ENCODE measurements around the gene RGS19. TPM values are rescaled to one million over a fixed set of nuclear protein-coding genes. Genes with fewer than 3 reads are reported as not detected.

The RGS19 gene
- total and polyA plus RNA-seq, 4 donors: 4.9 to 12.9 (median 6.3) TPM

DNA sequence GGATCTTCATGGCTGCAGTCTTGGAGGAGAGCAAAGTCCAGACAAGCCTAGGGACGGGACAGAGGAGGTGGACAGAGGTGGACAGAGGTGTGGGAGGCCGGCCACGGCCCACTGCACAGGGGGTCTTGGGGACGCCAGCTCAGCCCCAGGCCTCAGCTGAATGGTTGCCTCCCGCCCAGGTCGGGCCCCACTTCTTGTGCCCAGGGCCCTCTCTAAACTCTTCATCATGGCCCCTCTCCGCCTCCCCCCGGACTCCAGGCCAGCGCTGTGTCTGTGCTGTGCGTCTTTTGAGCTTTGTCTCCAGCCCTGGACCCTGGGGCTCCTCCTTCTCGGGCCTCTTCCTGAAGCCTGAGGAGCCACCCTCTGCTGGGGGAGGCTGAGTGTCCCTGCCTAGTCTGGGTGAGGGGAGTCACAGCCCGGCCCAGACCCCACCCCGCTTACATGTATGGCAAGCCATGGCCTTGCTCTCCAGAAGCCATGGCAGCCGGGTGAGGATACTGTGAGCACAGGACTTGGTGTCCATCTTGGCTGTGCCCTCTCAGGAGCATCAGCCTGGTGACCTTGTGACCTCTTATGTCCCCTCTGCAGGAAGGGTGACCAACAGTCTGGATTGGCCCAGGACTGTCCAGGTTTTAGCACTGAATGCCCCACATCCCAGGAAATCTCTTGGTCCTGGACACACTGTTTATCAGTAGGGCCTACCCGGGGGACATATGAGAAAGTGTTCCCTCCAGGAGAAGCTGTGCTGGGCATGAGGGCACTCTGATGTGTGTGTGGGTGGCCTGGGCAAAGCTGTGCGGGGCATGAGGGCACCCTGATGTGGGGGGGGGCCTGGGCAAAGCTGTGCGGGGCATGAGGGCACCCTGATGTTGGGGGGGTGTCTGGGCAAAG is 37.5 kb upstream of the RGS19 start:
- no peak for DNase-seq (ENCODE audit: low spot score)
- Histone ChIP-seq H3K36me3 (ENCODE audit: control insufficient read depth in 4 of 4, insufficient read depth in 3 of 4, low read depth in 1 of 4, low read length in 3 of 4) (no peaks in the 10 kb centered on the region), H3K9me3 (ENCODE audit: control insufficient read depth in 4 of 4, low read length in 3 of 4) (no peaks in the 10 kb centered on the region), H3K27ac (ENCODE audit: low read depth in 1 of 2, low read length in 2 of 2) (no peak overlapping the region), H3K27me3 (ENCODE audit: control insufficient read depth in 4 of 4, insufficient read depth in 4 of 4, low read length in 3 of 4) (peaks cover 0 to 3% (median 0%) of the 10 kb centered on the region in 4 donors), H3K4me1 (ENCODE audit: control insufficient read depth in 4 of 4, insufficient read depth in 4 of 4, low read length in 3 of 4) (peaks cover 0 to 4% (median under 1%) of the 10 kb centered on the region in 4 donors), H3K9ac (ENCODE audit: low read depth in 1 of 2, low read length in 2 of 2) (no peak overlapping the region), H3K4me3 (ENCODE audit: low read depth in 1 of 3, low read length in 3 of 3) (no peak overlapping the region)
- 92% methylated on average over 17 of the region's 17 CpGs for WGBS
- TF ChIP-seq, protein P1, sequence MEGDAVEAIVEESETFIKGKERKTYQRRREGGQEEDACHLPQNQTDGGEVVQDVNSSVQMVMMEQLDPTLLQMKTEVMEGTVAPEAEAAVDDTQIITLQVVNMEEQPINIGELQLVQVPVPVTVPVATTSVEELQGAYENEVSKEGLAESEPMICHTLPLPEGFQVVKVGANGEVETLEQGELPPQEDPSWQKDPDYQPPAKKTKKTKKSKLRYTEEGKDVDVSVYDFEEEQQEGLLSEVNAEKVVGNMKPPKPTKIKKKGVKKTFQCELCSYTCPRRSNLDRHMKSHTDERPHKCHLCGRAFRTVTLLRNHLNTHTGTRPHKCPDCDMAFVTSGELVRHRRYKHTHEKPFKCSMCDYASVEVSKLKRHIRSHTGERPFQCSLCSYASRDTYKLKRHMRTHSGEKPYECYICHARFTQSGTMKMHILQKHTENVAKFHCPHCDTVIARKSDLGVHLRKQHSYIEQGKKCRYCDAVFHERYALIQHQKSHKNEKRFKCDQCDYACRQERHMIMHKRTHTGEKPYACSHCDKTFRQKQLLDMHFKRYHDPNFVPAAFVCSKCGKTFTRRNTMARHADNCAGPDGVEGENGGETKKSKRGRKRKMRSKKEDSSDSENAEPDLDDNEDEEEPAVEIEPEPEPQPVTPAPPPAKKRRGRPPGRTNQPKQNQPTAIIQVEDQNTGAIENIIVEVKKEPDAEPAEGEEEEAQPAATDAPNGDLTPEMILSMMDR (IDR thresholded peaks at IDR 0.05; ENCODE audit: low read depth, low read length, missing input control): no peak

DNA sequence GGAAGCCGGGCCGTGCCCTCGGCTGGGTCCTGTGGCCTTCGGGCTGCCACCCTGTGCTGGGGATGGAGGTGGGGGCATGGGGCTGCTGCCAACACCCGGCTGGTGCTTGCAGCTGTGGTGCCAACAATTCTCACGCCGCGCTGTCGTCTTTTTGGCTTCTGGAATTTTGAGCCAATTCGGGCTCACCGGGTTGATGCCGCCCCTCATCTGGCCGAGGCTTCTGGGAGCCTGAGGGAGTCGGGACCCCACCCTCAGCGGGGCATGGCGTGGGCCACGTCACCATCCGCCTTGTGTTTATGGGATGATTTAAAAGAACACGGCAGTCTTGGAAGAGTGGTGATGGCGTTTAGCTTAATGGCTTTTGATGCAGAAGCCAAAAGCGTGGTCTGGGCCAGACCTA is 36.7 kb upstream of the RGS19 start:
- Histone ChIP-seq H3K9ac (ENCODE audit: low read depth in 1 of 2, low read length in 2 of 2) (no peak overlapping the region), H3K4me3 (ENCODE audit: low read depth in 1 of 3, low read length in 3 of 3) (no peak overlapping the region), H3K27me3 (ENCODE audit: control insufficient read depth in 4 of 4, insufficient read depth in 4 of 4, low read length in 3 of 4) (no peaks in the 10 kb centered on the region), H3K9me3 (ENCODE audit: control insufficient read depth in 4 of 4, low read length in 3 of 4) (no peaks in the 10 kb centered on the region), H3K4me1 (ENCODE audit: control insufficient read depth in 4 of 4, insufficient read depth in 4 of 4, low read length in 3 of 4) (peaks cover 0 to 4% (median under 1%) of the 10 kb centered on the region in 4 donors), H3K36me3 (ENCODE audit: control insufficient read depth in 4 of 4, insufficient read depth in 3 of 4, low read depth in 1 of 4, low read length in 3 of 4) (no peaks in the 10 kb centered on the region), H3K27ac (ENCODE audit: low read depth in 1 of 2, low read length in 2 of 2) (no peak overlapping the region)
- no peak for DNase-seq (ENCODE audit: low spot score)
- 89% methylated on average over 21 of the region's 21 CpGs for WGBS
- TF ChIP-seq HNF4G (IDR thresholded peaks at IDR 0.05) (no peak), HNF4A (conservative IDR thresholded peaks at IDR 0.05) (no peak), YY1 (IDR thresholded peaks at IDR 0.05) (no peak), NR2F2 (IDR thresholded peaks at IDR 0.05) (no peak), EGR1 (IDR thresholded peaks at IDR 0.05; ENCODE audit: low read depth in 2 of 2) (no peak), SP1 (IDR thresholded peaks at IDR 0.05) (no peak)
- TF ChIP-seq, protein P2, sequence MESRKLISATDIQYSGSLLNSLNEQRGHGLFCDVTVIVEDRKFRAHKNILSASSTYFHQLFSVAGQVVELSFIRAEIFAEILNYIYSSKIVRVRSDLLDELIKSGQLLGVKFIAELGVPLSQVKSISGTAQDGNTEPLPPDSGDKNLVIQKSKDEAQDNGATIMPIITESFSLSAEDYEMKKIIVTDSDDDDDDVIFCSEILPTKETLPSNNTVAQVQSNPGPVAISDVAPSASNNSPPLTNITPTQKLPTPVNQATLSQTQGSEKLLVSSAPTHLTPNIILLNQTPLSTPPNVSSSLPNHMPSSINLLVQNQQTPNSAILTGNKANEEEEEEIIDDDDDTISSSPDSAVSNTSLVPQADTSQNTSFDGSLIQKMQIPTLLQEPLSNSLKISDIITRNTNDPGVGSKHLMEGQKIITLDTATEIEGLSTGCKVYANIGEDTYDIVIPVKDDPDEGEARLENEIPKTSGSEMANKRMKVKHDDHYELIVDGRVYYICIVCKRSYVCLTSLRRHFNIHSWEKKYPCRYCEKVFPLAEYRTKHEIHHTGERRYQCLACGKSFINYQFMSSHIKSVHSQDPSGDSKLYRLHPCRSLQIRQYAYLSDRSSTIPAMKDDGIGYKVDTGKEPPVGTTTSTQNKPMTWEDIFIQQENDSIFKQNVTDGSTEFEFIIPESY (IDR thresholded peaks at IDR 0.05): no peak
- TF ChIP-seq, protein P1 (IDR thresholded peaks at IDR 0.05; ENCODE audit: low read depth, low read length, missing input control): no peak
- TF ChIP-seq, protein P3, sequence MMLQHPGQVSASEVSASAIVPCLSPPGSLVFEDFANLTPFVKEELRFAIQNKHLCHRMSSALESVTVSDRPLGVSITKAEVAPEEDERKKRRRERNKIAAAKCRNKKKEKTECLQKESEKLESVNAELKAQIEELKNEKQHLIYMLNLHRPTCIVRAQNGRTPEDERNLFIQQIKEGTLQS (IDR thresholded peaks at IDR 0.05): no peak
- TF ChIP-seq, protein P4, sequence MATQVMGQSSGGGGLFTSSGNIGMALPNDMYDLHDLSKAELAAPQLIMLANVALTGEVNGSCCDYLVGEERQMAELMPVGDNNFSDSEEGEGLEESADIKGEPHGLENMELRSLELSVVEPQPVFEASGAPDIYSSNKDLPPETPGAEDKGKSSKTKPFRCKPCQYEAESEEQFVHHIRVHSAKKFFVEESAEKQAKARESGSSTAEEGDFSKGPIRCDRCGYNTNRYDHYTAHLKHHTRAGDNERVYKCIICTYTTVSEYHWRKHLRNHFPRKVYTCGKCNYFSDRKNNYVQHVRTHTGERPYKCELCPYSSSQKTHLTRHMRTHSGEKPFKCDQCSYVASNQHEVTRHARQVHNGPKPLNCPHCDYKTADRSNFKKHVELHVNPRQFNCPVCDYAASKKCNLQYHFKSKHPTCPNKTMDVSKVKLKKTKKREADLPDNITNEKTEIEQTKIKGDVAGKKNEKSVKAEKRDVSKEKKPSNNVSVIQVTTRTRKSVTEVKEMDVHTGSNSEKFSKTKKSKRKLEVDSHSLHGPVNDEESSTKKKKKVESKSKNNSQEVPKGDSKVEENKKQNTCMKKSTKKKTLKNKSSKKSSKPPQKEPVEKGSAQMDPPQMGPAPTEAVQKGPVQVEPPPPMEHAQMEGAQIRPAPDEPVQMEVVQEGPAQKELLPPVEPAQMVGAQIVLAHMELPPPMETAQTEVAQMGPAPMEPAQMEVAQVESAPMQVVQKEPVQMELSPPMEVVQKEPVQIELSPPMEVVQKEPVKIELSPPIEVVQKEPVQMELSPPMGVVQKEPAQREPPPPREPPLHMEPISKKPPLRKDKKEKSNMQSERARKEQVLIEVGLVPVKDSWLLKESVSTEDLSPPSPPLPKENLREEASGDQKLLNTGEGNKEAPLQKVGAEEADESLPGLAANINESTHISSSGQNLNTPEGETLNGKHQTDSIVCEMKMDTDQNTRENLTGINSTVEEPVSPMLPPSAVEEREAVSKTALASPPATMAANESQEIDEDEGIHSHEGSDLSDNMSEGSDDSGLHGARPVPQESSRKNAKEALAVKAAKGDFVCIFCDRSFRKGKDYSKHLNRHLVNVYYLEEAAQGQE (IDR thresholded peaks at IDR 0.05): no peak

All from liver (tissue), 9 donors.